MCF 10A (cell line): ENCODE data around the gene OCEL1. TPM values are rescaled to one million over a fixed set of nuclear protein-coding genes. Genes with fewer than 3 reads are reported as not detected.

Source experiments
- BruUV-seq: library from RNA; stranded (reverse); fragments of 400-500 nt; replicated peaks from 2 replicates; lab custom pipeline; 2021; lab: Mats Ljungman, UMichigan
- CTCF ChIA-PET: fragments of 300-600 bp; sonication (Branson Sonifier 250); formaldehyde crosslinking; extraction: SDS; loops from one replicate; lab custom pipeline; 2021; ENCODE audit warnings: antibody characterized with exemption, inconsistent platforms; lab: Yijun Ruan, JAX
- POLR2A ChIA-PET: fragments of 300-600, 350-650 bp; sonication (Branson Sonifier 250); formaldehyde crosslinking; extraction: SDS; loops from one replicate; lab custom pipeline; 2020; ENCODE audit warnings: antibody characterized with exemption, inconsistent platforms; lab: Yijun Ruan, JAX
- DNase-seq: peaks from one replicate; pipeline ENCODE4 v3.0.0-alpha.2; 2018; ENCODE audit not compliant: unreplicated experiment
- H3K27ac Mint-ChIP-seq: one replicate; pipeline ENCODE4 v1.8.0; 2022; ENCODE audit warnings: mild to moderate bottlenecking, low read depth, mixed read lengths; ENCODE audit not compliant: unreplicated experiment
- H3K27me3 Mint-ChIP-seq: one replicate; pipeline ENCODE4 v1.8.0; 2022; ENCODE audit warnings: mixed read lengths; ENCODE audit not compliant: insufficient read depth, unreplicated experiment
- H3K36me3 Mint-ChIP-seq: one replicate; pipeline ENCODE4 v1.8.0; 2022; ENCODE audit warnings: mild to moderate bottlenecking, moderate library complexity, mixed read lengths; ENCODE audit not compliant: insufficient read depth, unreplicated experiment
- H3K4me1 Mint-ChIP-seq: one replicate; pipeline ENCODE4 v1.8.0; 2022; ENCODE audit warnings: mixed read lengths; ENCODE audit not compliant: insufficient read depth, unreplicated experiment
- H3K4me3 Mint-ChIP-seq: one replicate; pipeline ENCODE4 v1.8.0; 2022; ENCODE audit warnings: mild to moderate bottlenecking, moderate library complexity, mixed read lengths; ENCODE audit not compliant: unreplicated experiment
- H3K9me3 Mint-ChIP-seq: one replicate; pipeline ENCODE4 v1.8.0; 2022; ENCODE audit warnings: mixed read lengths; ENCODE audit not compliant: unreplicated experiment
- CTCF ChIP-seq: fragments of 200-600 bp; IDR thresholded peaks from one replicate; pipeline ENCODE4 v1.8.0; 2022; ENCODE audit warnings: antibody characterized with exemption, mild to moderate bottlenecking; ENCODE audit not compliant: unreplicated experiment
- intact Hi-C: fragments of 100-400 bp; cut with micrococcal nuclease; formaldehyde crosslinking; loops from 2 replicates; pipeline ENCODE4 v1.14.1; 2022
- total RNA-seq: library from RNA; stranded (reverse); gene quantifications from 2 replicates; pipeline ENCODE4 v1.2.3, GENCODE V29; 2022

Gene OCEL1
- total RNA-seq, 1 experiment from 2014 or later: 14.3 TPM

GRCh38 chr19:17197666-17198065 lies 28.4 kb upstream of the OCEL1 start:
- no TSS peak for BruUV-seq
- Mint-ChIP-seq H3K27ac (no peak overlapping the region), H3K4me1 (no peaks in the 10 kb centered on the region), H3K27me3 (no peaks in the 10 kb centered on the region), H3K36me3 (peaks cover 35% of the 10 kb centered on the region), H3K4me3 (no peak overlapping the region), H3K9me3 (peaks cover 8% of the 10 kb centered on the region)
- no peak for TF ChIP-seq CTCF
- DNase-seq: no peak
- ChIA-PET CTCF (no interaction called here), POLR2A (no interaction called here)
- intact Hi-C loops: no loop called here

GRCh38 chr19:17200408-17201079 lies 25.5 kb upstream of the OCEL1 start:
- CTCF ChIA-PET: interaction anchor here (0.6 kb wide), 1 partner anchor 1111 kb away, joined by 5 read pairs; no protein-coding TSS in a partner anchor
- Mint-ChIP-seq H3K27ac (no peak overlapping the region), H3K4me1 (no peaks in the 10 kb centered on the region), H3K27me3 (no peaks in the 10 kb centered on the region), H3K36me3 (peaks cover 35% of the 10 kb centered on the region), H3K9me3 (peaks cover 8% of the 10 kb centered on the region), H3K4me3 (no peak overlapping the region)
- no TSS peak for BruUV-seq
- POLR2A ChIA-PET: no interaction called here
- no peak for TF ChIP-seq CTCF
- DNase-seq: no peak
- intact Hi-C loops: no loop called here

- Mint-ChIP-seq H3K27me3 (no peaks in the 10 kb centered on the region), H3K4me3 (no peak overlapping the region), H3K9me3 (no peaks in the 10 kb centered on the region), H3K36me3 (peaks cover 35% of the 10 kb centered on the region), H3K27ac (no peak overlapping the region), H3K4me1 (no peaks in the 10 kb centered on the region)
- intact Hi-C loops: no loop called here
- TF ChIP-seq CTCF: no peak
- peak; percentile 34 for DNase-seq
- ChIA-PET CTCF (no interaction called here), POLR2A (no interaction called here)
- no TSS peak for BruUV-seq
These were observed 23.8 kb upstream of the OCEL1 start for GRCh38 chr19:17202249-17202648.

- CTCF ChIA-PET: no interaction called here
- TF ChIP-seq CTCF: no peak
- no peak for DNase-seq
- Mint-ChIP-seq H3K36me3 (peaks cover 32% of the 10 kb centered on the region), H3K9me3 (no peaks in the 10 kb centered on the region), H3K27ac (no peak overlapping the region), H3K4me1 (no peaks in the 10 kb centered on the region), H3K4me3 (no peak overlapping the region), H3K27me3 (no peaks in the 10 kb centered on the region)
- BruUV-seq: no TSS peak
- intact Hi-C loops: no loop called here
- POLR2A ChIA-PET: no interaction called here
These were observed 23.3 kb upstream of the OCEL1 start for GRCh38 chr19:17202713-17203112.
